ENCODE results near the gene ARHGAP44.

GRCh38 chr17:12918142-12918541 is 128.8 kb downstream of the ARHGAP44 start:
- TF ChIP-seq PHF20 (CRISPR knock-in tag; IDR thresholded peaks at IDR 0.05) (no peak), REST (IDR thresholded peaks at IDR 0.05; ENCODE audit: borderline replicate concordance in 1 of 2, low read depth in 1 of 2, low read length in 2 of 2) (no peak), ZNF180 (CRISPR knock-in tag; IDR thresholded peaks at IDR 0.05; ENCODE audit: borderline replicate concordance, low read depth) (no peak), KMT2B (CRISPR knock-in tag; IDR thresholded peaks at IDR 0.05) (no peak), STAT6 (CRISPR knock-in tag; IDR thresholded peaks at IDR 0.05; ENCODE audit: borderline replicate concordance) (no peak), ZZZ3 (CRISPR knock-in tag; IDR thresholded peaks at IDR 0.05; ENCODE audit: borderline replicate concordance) (no peak)

Data from HepG2 (cell line).